H9 (cell line): Measurements from ENCODE around the gene CDK5R1. TPM values are rescaled to one million over a fixed set of nuclear protein-coding genes. Genes with fewer than 3 reads are reported as not detected.
A peak's percentile ranks its signal among the peaks of the same experiment; 100 is the strongest.

Experiments used
- DNase-seq: peaks from one replicate; pipeline ENCODE4 v3.0.0-alpha.2; 2017
- H2AFZ ChIP-seq: one replicate; pipeline ENCODE4 v1.6.1; 2013; ENCODE audit warnings: mild to moderate bottlenecking, low read length, control low read depth, moderate library complexity
- H2AK5ac ChIP-seq: 2 replicates; pipeline ENCODE4 v1.6.1; 2013; ENCODE audit warnings: low read length, control low read depth, mixed read lengths; ENCODE audit not compliant: insufficient read length
- H2BK120ac ChIP-seq: one replicate; pipeline ENCODE4 v1.6.1; 2013; ENCODE audit warnings: low read depth, mild to moderate bottlenecking, low read length, control low read depth, inconsistent platforms; ENCODE audit not compliant: poor library complexity, severe bottlenecking
- H2BK12ac ChIP-seq: 2 replicates; pipeline ENCODE4 v1.6.1; 2013; ENCODE audit warnings: low read length, control low read depth, mixed read lengths, low read depth; ENCODE audit not compliant: insufficient read length
- H2BK15ac ChIP-seq: 2 replicates; pipeline ENCODE4 v1.6.1; 2013; ENCODE audit warnings: low read depth, low read length, control low read depth
- H2BK20ac ChIP-seq: one replicate; pipeline ENCODE4 v1.6.1; 2013; ENCODE audit warnings: low read depth, mild to moderate bottlenecking, low read length, control low read depth, inconsistent platforms; ENCODE audit not compliant: poor library complexity, severe bottlenecking
- H2BK5ac ChIP-seq: 2 replicates; pipeline ENCODE4 v1.6.1; 2013; ENCODE audit warnings: low read length, control low read depth, mixed read lengths; ENCODE audit not compliant: insufficient read length
- H3K14ac ChIP-seq: 2 replicates; pipeline ENCODE4 v1.6.1; 2013; ENCODE audit warnings: low read length, control low read depth; ENCODE audit not compliant: insufficient read depth
- H3K18ac ChIP-seq: 2 replicates; pipeline ENCODE4 v1.6.1; 2013; ENCODE audit warnings: low read depth, mild to moderate bottlenecking, mixed read lengths, low read length, control low read depth; ENCODE audit not compliant: insufficient read length
- H3K23ac ChIP-seq: 2 replicates; pipeline ENCODE4 v1.6.1; 2013; ENCODE audit warnings: low read length, control low read depth, mixed read lengths, low read depth; ENCODE audit not compliant: insufficient read length
- H3K23me2 ChIP-seq: 2 replicates; pipeline ENCODE4 v1.6.1; 2013; ENCODE audit warnings: low read depth, mild to moderate bottlenecking, mixed read lengths, low read length, control low read depth; ENCODE audit not compliant: insufficient read length, poor library complexity, severe bottlenecking
- H3K27ac ChIP-seq: 2 replicates; pipeline ENCODE4 v1.5.1; 2013; ENCODE audit warnings: low read length, control low read depth, mixed read lengths, low read depth; ENCODE audit not compliant: insufficient read length
- H3K27me3 ChIP-seq: 2 replicates; pipeline ENCODE4 v1.6.1; 2013; ENCODE audit warnings: low read length, control low read depth, inconsistent platforms; ENCODE audit not compliant: insufficient read depth
- H3K4ac ChIP-seq: 2 replicates; pipeline ENCODE4 v1.6.1; 2013; ENCODE audit warnings: low read depth, mild to moderate bottlenecking, control low read depth, inconsistent platforms, low read length, moderate library complexity
- H3K4me1 ChIP-seq: 2 replicates; pipeline ENCODE4 v1.6.1; 2013; ENCODE audit warnings: low read length, control low read depth, inconsistent platforms; ENCODE audit not compliant: insufficient read depth
- H3K4me2 ChIP-seq: 2 replicates; pipeline ENCODE4 v1.6.1; 2013; ENCODE audit warnings: low read length, control low read depth, mixed read lengths; ENCODE audit not compliant: insufficient read length, insufficient read depth
- H3K56ac ChIP-seq: 2 replicates; pipeline ENCODE4 v1.6.1; 2013; ENCODE audit warnings: low read depth, mild to moderate bottlenecking, mixed read lengths, low read length, control low read depth; ENCODE audit not compliant: insufficient read length
- H3K79me1 ChIP-seq: 2 replicates; pipeline ENCODE4 v1.6.1; 2013; ENCODE audit warnings: low read depth, mild to moderate bottlenecking, moderate library complexity, low read length, control low read depth, inconsistent platforms; ENCODE audit not compliant: insufficient read depth, poor library complexity, severe bottlenecking
- H3K79me2 ChIP-seq: 2 replicates; pipeline ENCODE4 v1.6.1; 2013; ENCODE audit warnings: low read length, control low read depth, inconsistent platforms; ENCODE audit not compliant: insufficient read depth
- H3K9ac ChIP-seq: 2 replicates; pipeline ENCODE4 v1.6.1; 2013; ENCODE audit warnings: low read length, control low read depth, mixed read lengths; ENCODE audit not compliant: insufficient read length; ENCODE audit errors: extremely low read depth
- H3K9me3 ChIP-seq: one replicate; pipeline ENCODE4 v1.6.1; 2013; ENCODE audit warnings: low read depth, low read length, inconsistent platforms; ENCODE audit not compliant: control insufficient read depth
- H3T11ph ChIP-seq: one replicate; pipeline ENCODE4 v1.6.1; 2013; ENCODE audit warnings: mild to moderate bottlenecking, low read length, control low read depth, inconsistent platforms
- H4K20me1 ChIP-seq: one replicate; pipeline ENCODE4 v1.6.1; 2013; ENCODE audit not compliant: control insufficient read depth, insufficient read length, insufficient read depth
- H4K5ac ChIP-seq: 2 replicates; pipeline ENCODE4 v1.6.1; 2013; ENCODE audit warnings: low read depth, mild to moderate bottlenecking, mixed read lengths, low read length, control low read depth; ENCODE audit not compliant: insufficient read length
- H4K8ac ChIP-seq: replicated peaks from 2 replicates; pipeline ENCODE4 v1.6.1; 2013; ENCODE audit warnings: low read length, control low read depth, mixed read lengths, low read depth; ENCODE audit not compliant: insufficient read length
- H4K91ac ChIP-seq: 2 replicates; pipeline ENCODE4 v1.6.1; 2013; ENCODE audit warnings: low read depth, mild to moderate bottlenecking, moderate library complexity, mixed read lengths, low read length, control low read depth; ENCODE audit not compliant: insufficient read length
- H3K27ac Mint-ChIP-seq, 3 experiments: 2 replicates in 2 of 3; 3 replicates in 1 of 3; pipeline ENCODE4 v1.8.0; 2020 to 2021; ENCODE audit warnings: mixed read lengths in 3 of 3, mild to moderate bottlenecking in 1 of 3, moderate library complexity in 1 of 3
- H3K27me3 Mint-ChIP-seq: 2 replicates; pipeline ENCODE4 v1.8.0; 2021; ENCODE audit warnings: low read depth, mild to moderate bottlenecking, moderate library complexity, mixed read lengths
- H3K36me3 Mint-ChIP-seq, 3 experiments: 2 replicates in 2 of 3; 3 replicates in 1 of 3; pipeline ENCODE4 v1.8.0; 2020 to 2021; ENCODE audit warnings: low read depth in 3 of 3, mixed read lengths in 3 of 3; ENCODE audit not compliant: insufficient read depth in 1 of 3
- H3K4me1 Mint-ChIP-seq, 2 experiments: 2 replicates each; pipeline ENCODE4 v1.8.0; 2020; ENCODE audit warnings: mixed read lengths in 2 of 2
- H3K4me3 Mint-ChIP-seq, 2 experiments: 2 replicates in 1 of 2; 3 replicates in 1 of 2; pipeline ENCODE4 v1.8.0; 2020 to 2021; ENCODE audit warnings: mild to moderate bottlenecking in 2 of 2, mixed read lengths in 2 of 2, moderate library complexity in 1 of 2
- H3K9me3 Mint-ChIP-seq, 2 experiments: 2 replicates in 1 of 2; 3 replicates in 1 of 2; pipeline ENCODE4 v1.8.0; 2020; ENCODE audit warnings: mild to moderate bottlenecking in 2 of 2, mixed read lengths in 2 of 2, moderate library complexity in 1 of 2
- CTCF ChIP-seq: fragments of 200-600 bp; sonication (generic); conservative IDR thresholded peaks from 3 replicates; pipeline ENCODE4 v1.8.0; 2021; ENCODE audit warnings: antibody characterized with exemption, mild to moderate bottlenecking
- WGBS: extraction: QIAGEN DNeasy Blood & Tissue Kit; methylation state at CpG from one replicate; pipeline ENCODE4 v1.1.7; 2013; ENCODE audit warnings: missing lambda C conversion rate, low lambda C conversion rate, mixed read lengths; ENCODE audit not compliant: insufficient read length; ENCODE audit errors: extremely low coverage; 5-methylcytosine and 5-hydroxymethylcytosine counted together
- total RNA-seq: library from RNA; stranded (reverse); gene quantifications from 2 replicates; pipeline ENCODE4 v1.2.1, GENCODE V29; 2021

The CDK5R1 gene
- total RNA-seq, 1 experiment from 2014 or later = 11.4 TPM

GRCh38 chr17:32445971-32446370 lies 40.8 kb upstream of the CDK5R1 start:
- peaks cover 23 to 43% (median 41%) of the 10 kb centered on the region in 3 experiments for H3K36me3 Mint-ChIP-seq
- no peaks in the 10 kb centered on the region for H3K4me1 ChIP-seq
- H3K56ac ChIP-seq = no peak overlapping the region
- no peaks in the 10 kb centered on the region; the same call in 1 of the 2 replicates for H3K27me3 ChIP-seq
- H3K23me2 ChIP-seq = peaks cover 16% of the 10 kb centered on the region
- no peak overlapping the region for H3T11ph ChIP-seq
- no peak overlapping the region for H4K8ac ChIP-seq
- DNase-seq = no peak
- no peak overlapping the region for H3K23ac ChIP-seq
- H2BK120ac ChIP-seq = no peak overlapping the region
- no peaks in the 10 kb centered on the region for H4K20me1 ChIP-seq
- no peak overlapping the region for H3K18ac ChIP-seq
- H2BK15ac ChIP-seq = no peak overlapping the region
- peaks cover 8 to 16% of the 10 kb centered on the region in 2 experiments; a peak in 4 of 5 replicates for H3K9me3 Mint-ChIP-seq
- no peak overlapping the region for H3K4ac ChIP-seq
- peaks cover 30% of the 10 kb centered on the region for H3K27me3 Mint-ChIP-seq
- peaks cover 22% of the 10 kb centered on the region for H3K79me2 ChIP-seq
- no peak overlapping the region for H4K91ac ChIP-seq
- H4K5ac ChIP-seq = no peak overlapping the region
- H3K4me3 Mint-ChIP-seq = peak overlapping the region; percentile 94 to 95
- no peaks in the 10 kb centered on the region for H3K9me3 ChIP-seq
- no peak overlapping the region for H2AFZ ChIP-seq
- no peak overlapping the region for H2BK12ac ChIP-seq
- no peak overlapping the region for H3K27ac ChIP-seq
- WGBS = no CpG with 5 or more reads among the region's 2 CpGs
- no peak overlapping the region for H3K14ac ChIP-seq
- peak overlapping the region; percentile 97 for H3K4me2 ChIP-seq
- no peak for TF ChIP-seq CTCF
- no peak overlapping the region for H3K9ac ChIP-seq
- peaks cover 20 to 23% of the 10 kb centered on the region in 2 experiments for H3K4me1 Mint-ChIP-seq
- H2AK5ac ChIP-seq = no peak overlapping the region
- H3K79me1 ChIP-seq = peaks cover 4% of the 10 kb centered on the region
- no peak overlapping the region for H2BK5ac ChIP-seq
- H2BK20ac ChIP-seq = no peak overlapping the region
- no peak overlapping the region for H3K27ac Mint-ChIP-seq
